Endometrial microvascular endothelial cells (primary cell): Measurements from ENCODE around the gene OSBPL1A. TPM values are rescaled to one million over a fixed set of nuclear protein-coding genes. Genes with fewer than 3 reads are reported as not detected.
"Not testable (repeated sequence)": the region's sequence is repeated elsewhere in the genome, so short reads cannot be mapped to it uniquely, and the experiment has no call there.

Experiments used
- in situ Hi-C: cut with HindIII; loops from 2 replicates; pipeline ENCODE4 v1.10.0; 2017; ENCODE audit warnings: low sequenced_read_pairs, low pct_unique_long_range_greater_than_20kb; ENCODE audit errors: inconsistent ontology term
- total RNA-seq: library from RNA; depleted of rRNA; stranded (reverse); fragments of >200 nt; gene quantifications from one replicate; pipeline ENCODE4 v1.2.3, GENCODE V29; 2015; ENCODE audit errors: inconsistent ontology term

OSBPL1A gene
- total RNA-seq, 1 donor from 2014 or later, result 24.6 TPM

DNA sequence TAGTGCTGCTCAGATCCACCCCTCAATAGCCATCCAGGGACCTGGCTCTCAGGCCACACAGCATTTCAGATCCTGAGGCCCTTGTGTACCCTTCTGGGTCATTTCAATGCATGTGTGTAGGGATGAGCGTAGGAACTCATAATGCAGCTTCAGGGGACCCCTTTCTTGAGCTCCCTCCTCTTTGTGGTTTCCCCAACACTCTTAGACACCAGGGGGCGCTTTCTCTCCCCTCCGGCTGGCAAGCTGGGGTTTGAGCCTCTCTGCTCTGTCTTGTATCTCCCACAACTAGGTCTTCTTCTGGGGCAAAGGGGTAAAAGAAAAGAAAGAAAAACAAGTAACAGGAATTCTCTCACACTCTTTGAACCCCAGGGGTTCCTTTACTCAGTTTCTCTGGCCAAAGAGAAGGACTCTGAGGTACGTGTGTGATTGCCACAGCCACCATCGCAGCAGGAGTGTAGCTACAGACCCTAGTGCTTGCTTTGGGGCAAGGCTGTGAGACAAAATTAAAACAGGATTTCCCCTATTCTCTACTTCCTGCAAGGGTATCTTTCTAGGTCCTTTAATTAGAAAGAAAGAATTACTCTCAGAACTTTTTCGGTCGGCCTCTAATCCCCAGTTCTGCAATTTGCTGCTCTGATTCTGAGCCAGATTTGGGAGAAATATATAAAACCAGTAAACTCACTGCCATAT, 220.8 kb downstream of the OSBPL1A start:
- in situ Hi-C loops, result no loop called here

DNA sequence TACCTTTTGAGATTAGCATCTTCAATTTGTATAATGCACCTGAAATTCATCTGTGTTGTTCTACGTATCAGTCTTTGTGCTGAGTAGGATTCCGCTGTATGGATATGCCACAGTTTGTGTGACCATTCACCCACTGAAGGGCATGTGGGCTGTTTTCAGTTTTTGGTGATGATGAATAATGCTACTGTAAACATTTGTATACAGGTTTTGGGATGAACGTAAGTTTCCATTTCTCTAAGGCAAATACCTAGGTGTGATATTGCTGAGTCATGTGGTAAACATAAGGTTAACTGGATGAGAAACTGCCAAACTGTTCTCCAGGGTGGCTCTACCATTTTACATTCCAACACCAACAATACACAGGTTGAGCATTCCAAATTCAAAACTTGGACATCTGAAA, 223.6 kb downstream of the OSBPL1A start:
- in situ Hi-C loops, result no loop called here

DNA sequence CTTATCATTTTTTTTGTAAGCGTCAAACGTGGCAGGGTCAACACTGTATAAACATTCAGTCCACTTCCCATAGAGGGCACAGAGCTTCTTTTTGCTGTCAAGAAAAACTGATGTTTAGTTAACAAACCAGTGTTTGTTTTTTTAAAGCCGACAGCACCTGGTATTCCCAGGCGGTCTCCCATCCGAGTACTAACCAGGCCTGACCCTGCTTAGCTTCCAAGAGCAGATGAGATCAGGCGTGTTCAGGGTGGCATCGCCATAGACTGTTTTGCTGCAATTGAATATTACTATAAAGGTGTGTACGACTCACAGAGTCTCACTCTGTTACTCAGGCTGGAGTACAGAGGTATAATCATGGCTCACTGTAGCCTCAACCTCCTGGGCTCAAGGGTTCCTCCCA, 227.3 kb downstream of the OSBPL1A start:
- in situ Hi-C loops, result no loop called here

DNA sequence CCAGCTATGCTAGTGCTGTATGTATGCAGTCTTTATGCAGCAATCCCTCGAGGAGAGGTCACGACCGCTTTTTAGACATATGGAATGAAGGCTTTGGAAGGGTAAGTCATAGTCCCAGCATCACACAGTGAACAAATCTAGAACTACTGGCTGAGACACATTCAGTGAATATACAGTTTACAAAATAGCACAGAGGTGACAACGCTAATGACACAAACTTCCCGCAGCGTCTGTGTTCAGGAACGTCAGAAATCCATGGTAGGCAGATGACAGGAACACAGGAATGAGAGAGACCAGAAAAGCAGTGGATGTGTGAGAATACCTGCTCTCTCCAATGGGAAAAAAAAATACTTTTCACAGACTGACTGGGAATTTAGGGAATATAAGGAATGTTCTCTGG, 229.1 kb downstream of the OSBPL1A start:
- in situ Hi-C loops, result no loop called here

DNA sequence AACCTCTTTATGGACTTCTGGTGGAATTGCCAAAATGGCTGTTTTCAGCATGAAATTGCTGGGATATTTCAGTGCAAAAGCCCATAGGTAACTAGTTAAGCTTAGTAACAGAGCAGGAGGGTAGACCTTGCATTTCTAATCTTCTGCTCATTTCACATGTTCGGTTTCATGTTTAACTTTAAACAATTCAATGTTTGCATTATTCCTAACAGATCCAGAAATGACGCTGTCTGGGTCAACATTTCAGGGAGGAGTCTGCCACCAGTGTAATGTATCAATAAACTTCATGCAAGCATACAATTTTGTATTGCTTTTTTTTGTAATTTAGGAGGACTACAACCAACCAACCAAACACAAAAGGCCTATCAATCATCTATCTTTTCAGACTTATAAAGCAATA, 236.3 kb downstream of the OSBPL1A start:
- in situ Hi-C loops, result no loop called here

DNA sequence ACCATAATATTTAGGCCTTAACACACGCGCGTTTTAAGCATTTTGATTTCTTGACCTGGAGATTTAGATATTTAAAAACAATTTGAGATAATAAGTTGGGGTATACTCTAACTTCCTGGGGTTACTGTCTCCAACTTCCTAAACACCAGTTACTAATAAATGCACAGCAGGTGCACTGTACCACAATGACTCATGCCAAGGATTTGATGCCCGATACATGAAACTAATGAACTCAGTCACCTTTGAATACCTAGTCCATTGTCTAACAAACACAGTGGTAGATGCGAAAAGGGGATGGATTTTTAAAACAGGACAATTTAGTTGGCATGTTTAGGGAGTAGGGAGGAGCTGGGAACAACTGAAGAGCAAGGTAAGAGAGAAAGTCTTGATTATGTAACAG, 237.5 kb downstream of the OSBPL1A start:
- in situ Hi-C loops, result no loop called here

DNA sequence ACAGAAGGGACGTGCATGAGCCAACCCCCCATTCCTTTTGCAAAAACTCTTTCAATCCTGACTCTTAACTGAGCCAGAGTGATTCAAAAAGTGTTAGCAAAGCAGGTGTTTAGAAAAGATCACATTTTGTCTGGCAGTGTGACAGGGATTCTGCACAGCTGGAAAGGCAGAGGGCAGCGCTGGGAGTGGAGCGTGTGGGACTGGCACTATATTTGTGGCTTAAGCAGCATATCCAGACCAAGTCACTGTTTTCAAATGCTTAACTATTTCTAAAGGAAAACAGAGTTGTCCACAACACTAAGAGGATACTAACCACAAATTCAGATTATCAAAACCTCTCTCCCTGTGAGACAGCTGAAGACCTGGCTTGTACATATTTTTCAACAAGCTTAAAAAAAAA, 239.8 kb downstream of the OSBPL1A start:
- in situ Hi-C loops, result no loop called here

DNA sequence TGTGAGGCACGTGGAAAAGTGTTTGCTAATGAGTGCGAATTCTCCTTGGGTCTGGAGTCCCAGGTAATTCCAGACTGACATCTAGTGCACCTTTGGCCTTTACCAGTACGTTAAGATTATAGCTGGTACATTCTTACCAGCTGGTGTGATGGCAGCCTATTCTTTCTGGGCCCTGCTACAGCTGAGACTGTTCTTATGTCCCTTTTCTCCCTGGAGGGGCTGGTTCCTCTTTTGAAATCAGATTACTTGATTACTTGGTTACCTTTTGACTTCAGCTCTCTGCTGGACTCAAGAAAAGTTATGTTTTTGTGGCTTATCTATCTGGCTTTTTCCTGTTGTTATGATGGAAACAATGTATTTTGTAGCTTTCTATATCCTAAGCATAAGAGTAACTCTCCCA, 244.2 kb downstream of the OSBPL1A start:
- in situ Hi-C loops, result no loop called here

DNA sequence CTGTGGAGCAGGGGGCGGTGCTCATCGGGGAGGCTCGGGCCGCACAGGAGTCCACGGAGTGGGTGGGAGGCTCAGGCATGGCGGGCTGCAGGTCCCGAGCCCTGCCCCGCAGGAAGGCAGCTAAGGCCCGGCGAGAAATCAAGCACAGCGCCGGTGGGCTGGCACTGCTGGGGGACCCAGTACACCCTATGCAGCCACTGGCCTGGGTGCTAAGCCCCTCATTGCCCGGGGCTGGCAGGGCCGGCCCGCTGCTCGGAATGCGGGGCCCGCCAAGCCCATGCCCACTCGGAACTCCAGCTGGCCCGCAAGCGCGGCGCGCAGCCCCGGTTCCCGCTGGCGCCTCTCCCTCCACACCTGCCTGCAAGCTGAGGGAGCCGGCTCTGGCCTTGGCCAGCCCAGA, 248.0 kb downstream of the OSBPL1A start:
- in situ Hi-C loops, result not testable (repeated sequence)

DNA sequence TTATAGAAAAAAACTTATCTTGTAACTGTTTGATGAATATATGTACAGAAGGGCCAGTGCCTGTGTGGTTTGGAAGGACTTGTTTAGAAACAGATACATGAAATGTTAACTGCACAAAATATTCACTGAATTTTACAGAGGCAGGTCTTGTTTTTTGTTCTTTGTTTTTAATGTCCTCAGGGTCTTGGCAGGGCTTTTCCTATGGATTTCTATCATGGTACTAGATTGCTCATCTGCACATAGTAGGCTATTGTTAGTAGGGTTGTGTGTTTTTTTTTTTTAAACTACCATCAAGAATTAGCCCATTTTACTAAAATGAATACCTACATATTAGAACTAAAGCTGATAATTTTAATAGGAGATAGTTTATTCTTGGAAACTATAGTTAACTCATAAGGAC, 255.2 kb downstream of the OSBPL1A start:
- in situ Hi-C loops, result no loop called here

DNA sequence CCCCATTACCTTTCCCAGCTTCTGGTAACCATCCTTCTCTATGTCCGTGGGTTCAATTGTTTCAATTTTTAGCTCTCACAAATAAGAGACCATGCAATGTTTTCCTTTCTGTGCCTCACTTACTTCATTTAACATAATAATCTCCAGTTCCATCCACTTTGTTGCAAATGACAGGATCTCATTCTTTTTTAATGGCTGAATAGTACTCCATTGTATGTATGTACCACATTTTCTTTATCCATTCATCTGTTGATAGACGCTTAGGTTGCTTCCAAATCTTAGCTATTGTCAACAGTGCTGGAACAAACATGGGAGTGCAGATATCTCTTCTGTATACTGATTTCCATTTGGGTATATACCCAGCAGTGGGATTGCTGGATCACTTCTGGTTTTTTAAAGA, 256.9 kb downstream of the OSBPL1A start:
- in situ Hi-C loops, result no loop called here

DNA sequence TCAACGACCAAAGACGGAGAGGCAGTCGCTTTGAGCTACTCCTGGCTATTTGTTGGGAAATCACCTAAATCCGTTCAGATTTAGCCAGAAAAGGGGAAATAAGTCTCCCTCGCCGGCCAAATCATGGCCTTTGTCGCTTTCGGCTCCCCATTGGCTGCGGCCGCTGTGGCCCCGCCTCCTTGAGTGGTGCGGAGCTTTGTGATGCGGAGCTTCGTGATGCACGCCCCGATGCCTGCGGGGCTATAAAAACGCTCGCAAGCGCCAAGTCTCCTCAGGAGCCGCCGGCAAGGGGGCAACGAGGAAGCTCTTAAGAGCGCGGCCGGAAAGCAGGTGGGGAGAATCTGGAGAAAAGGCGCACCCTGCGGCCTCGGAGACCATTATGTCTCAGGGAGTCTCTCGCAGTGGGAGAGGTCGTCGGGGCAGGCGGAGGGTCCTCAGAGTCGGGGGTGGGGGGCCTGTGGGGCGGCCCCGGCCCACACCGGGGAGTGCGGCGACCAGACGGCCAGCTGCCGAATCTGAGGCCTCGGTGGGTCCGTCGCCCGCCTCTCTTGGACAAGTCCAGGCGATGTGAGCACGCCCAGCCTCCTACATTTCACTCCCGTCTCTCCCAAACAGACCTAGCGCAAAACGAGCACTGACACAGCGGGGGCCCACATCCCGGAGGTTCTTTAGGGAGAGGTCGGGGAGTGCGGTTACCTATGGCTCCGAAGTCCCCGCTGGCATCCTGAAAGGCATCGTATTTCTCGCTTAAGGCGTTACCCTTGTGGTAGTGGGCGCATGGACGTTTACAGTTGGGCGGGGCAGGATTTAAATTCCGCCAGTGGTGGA, 258.6 kb downstream of the OSBPL1A start, which contains the start of gene CABYR:
TSS of gene CABYR (plus strand) at position 274 of the 828 bp plus-strand sequence. CDS start 4,053 bp downstream, outside the sequence.
- in situ Hi-C loops, result no loop called here

DNA sequence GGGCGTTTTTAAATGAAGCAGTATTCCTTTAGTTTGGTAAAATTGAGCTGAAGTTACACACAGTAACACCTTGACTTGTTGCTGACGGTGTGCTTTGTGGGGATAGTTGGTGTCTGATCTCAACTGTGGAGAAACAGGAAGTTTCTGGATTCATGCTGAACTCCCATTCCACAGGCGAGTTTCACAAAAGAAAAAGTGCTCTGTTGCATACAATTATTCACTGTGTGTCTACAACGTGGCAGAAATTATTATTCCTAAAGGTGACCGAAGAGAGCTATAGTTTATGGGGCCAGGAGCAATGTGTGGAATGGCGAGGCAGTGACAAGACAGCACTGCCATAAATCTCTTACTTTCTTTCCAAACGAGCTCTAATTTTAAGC, 259.2 kb downstream of the OSBPL1A start:
- in situ Hi-C loops, result no loop called here

DNA sequence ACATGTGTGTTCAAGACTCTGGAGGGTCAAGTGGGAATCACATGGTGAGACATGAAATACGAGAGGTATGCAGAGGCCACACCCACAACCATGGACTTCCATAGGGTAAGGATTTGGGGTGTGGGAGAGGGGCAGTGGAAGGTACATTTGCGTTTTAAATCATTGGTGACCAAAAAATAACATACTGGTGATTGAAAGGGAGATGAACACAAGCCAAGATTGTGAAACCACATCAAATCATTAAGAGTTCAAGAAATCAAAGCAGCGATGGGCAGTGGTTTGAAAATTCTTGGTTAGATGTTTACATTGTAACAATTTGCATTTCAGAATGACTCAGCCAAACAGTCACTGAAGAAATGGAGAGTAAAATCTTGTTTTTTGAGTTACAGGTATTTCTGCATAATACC, 260.7 kb downstream of the OSBPL1A start:
- in situ Hi-C loops, result no loop called here

DNA sequence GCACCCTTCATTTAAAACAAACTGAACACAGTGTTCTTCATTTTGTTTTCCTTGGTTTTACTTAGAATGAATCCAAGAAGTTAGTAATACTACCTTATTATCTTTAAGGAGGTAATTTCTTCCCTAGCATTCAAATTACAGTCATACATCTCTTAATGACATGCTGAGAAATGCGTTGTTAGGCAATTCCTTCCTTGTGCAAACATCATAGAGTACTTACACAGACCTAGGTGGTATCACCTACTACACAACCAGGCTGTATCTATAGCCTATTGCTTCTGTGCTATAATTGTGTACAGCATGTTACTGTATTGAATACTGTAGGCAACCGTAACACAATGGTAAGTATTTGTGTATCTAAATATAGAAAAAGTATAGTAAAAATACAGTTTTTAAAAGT, 267.1 kb downstream of the OSBPL1A start:
- in situ Hi-C loops, result no loop called here

DNA sequence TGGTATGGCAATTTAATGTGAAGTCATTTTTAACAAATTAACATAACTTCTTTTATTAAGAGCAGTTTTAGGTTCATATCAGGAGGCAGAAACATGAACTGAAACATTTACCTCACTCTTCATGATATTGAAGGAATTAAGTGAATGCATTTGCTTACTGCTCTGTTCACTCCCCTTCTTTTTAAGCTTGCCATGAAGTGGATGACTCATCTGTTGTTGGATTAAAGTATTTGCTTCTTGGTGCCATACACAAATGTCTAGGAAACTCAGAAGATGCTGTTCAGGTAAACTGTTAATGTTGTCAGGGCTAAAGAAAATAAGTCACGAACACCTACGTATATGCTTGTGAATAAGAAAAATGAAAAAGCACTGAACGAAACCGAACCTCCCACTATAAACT, 268.9 kb downstream of the OSBPL1A start:
- in situ Hi-C loops, result no loop called here

DNA sequence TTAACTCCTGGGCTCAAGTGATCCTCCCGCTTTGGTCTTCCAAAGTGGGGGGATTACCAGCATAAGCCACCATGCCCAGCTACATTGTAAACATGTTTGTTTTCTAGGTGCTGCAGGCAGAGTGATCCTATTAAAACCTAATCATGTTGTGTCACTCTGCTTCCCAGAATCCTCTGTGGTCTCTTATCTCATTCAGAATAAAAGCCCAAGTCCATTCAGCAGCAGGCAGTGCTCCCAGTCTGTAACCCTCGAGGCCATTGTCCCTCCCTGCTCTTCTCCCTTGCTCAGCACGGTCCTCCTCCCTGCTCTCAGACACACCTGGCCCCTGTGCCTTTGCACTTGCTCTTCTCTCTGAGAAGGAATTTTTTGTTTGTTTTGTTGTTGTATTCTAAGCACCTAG, 269.9 kb downstream of the OSBPL1A start:
- in situ Hi-C loops, result no loop called here

DNA sequence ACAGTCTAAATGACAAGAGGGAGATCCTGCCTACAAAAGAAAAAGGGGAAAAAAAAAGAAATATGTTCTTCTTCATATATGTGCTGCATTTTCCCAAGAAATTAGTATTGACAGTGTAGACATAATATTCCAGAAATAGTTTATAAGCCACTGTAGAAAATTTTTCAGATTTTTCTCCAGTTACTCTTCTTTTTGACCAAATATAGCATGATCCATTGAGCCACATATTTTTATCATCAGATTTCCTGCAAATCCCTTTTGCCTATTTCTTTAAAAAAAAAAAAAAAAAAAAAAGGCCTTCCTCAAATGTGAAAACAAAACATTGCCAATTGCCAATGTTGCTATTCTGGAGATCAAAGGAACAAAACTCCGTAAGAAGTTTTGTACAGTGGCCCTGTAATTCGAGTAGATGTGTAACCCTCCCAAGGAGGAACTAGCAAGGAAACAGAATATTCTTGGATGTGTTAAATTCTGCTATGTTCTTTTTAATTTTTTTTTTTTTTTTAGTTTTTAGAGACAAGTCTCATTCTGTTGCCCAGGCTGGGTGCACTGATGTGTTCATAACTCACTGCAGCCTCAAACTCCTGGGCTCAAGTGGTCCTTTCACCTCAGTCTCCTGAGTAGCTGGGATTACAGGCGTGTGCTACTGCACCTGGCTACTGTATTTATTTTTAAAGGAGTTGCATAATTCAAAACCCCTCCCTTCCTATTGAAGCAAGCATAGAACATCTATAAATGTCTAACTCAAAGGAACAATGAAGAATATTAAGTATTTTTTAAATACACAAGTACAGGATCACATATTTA, 271.3 kb downstream of the OSBPL1A start:
- in situ Hi-C loops, result no loop called here

DNA sequence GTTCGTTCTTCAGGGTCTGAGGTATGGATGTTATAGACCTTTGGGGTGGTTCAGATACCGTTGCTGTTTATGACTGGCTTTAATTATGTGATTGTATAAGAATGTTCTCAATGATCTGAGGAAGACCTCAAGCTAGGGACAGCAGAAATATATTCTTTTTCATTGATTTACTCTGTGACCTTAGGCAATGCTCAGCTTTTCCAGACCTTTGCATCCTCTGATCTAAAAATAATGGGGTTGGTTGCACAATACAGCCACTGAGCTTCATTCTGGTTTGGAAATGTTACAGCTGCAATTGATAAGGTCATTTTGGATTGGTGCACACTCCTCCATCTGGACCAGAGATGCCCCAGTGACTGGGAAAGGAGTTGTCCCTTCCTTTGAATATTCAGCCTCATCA, 276.0 kb downstream of the OSBPL1A start:
- in situ Hi-C loops, result no loop called here

DNA sequence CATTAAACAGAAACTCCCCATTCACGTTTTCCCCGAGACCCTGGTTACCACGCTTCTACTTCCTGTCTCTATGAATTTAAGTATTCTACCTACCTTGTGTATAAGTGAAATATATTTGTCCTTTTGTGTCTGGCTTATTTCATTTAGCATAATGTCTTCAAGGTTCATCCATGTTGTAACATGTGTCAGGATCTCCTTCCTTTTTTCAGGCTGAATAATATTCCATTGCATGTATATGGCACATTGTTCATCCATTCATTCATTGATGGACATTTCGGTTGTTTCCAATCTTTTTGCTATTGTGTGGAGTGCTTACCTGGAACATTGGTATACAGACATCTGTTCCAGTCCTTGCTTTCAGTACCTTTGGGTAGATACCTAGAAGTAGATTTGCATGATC, 276.9 kb downstream of the OSBPL1A start:
- in situ Hi-C loops, result no loop called here
